AG04449 (cell line): ENCODE measurements around the gene CDCA8.

Source experiments
- CTCF ChIA-PET: fragments of 350-600 bp; formaldehyde crosslinking; extraction: SDS; loops from one replicate; lab custom pipeline; 2021; ENCODE audit warnings: antibody characterized with exemption; lab: Yijun Ruan, JAX
- POLR2A ChIA-PET: fragments of 400-600, 350-600 bp; formaldehyde crosslinking; extraction: SDS; loops from one replicate; lab custom pipeline; 2020; ENCODE audit warnings: antibody characterized with exemption, inconsistent platforms; lab: Yijun Ruan, JAX
- DNase-seq: peaks from one replicate; pipeline ENCODE4 v3.0.0-alpha.2; 2010; ENCODE audit warnings: low read depth, low spot score
- H3K4me3 ChIP-seq: 2 replicates; pipeline ENCODE4 v1.5.1; 2011; ENCODE audit warnings: low read depth, mild to moderate bottlenecking, control low read depth, low read length
- TF ChIP-seq, protein P1 (sequence below): IDR thresholded peaks from one replicate; pipeline ENCODE4 v1.5.1; 2011; ENCODE audit warnings: mild to moderate bottlenecking, moderate library complexity, low read length, control low read depth, inconsistent platforms; ENCODE audit not compliant: insufficient read depth; ENCODE audit errors: missing control alignments

The CDCA8 gene

DNA sequence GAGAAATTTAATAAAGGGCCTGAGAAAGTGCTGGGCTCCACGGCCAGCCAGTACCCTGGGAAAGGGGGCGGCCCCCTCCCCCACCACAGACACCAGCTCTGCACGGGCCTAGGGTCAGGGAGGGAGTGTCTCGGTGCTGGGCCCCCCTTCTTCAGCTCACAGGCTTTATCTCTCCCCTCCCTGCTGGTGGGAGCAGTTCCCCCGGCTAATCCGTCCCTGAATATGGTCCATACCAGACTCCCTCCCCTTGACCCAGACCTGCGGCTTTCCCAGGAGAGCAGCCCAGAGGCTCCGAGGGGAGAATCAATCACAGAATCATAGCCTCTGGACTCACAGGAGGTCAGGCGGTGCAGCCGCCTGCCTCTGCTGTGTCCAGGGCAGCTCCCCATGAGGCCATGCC, 31.7 kb upstream of the CDCA8 start:
- DNase-seq = no peak
- POLR2A ChIA-PET = no interaction called here
- CTCF ChIA-PET = interaction anchor here (2.7 kb wide), 1 partner anchor 58 kb away, joined by 14 read pairs; no protein-coding TSS in a partner anchor
- TF ChIP-seq, protein P1, sequence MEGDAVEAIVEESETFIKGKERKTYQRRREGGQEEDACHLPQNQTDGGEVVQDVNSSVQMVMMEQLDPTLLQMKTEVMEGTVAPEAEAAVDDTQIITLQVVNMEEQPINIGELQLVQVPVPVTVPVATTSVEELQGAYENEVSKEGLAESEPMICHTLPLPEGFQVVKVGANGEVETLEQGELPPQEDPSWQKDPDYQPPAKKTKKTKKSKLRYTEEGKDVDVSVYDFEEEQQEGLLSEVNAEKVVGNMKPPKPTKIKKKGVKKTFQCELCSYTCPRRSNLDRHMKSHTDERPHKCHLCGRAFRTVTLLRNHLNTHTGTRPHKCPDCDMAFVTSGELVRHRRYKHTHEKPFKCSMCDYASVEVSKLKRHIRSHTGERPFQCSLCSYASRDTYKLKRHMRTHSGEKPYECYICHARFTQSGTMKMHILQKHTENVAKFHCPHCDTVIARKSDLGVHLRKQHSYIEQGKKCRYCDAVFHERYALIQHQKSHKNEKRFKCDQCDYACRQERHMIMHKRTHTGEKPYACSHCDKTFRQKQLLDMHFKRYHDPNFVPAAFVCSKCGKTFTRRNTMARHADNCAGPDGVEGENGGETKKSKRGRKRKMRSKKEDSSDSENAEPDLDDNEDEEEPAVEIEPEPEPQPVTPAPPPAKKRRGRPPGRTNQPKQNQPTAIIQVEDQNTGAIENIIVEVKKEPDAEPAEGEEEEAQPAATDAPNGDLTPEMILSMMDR = no peak
- H3K4me3 ChIP-seq = no peak overlapping the region

- no peak overlapping the region for H3K4me3 ChIP-seq
- TF ChIP-seq, protein P1 = no peak
- CTCF ChIA-PET = interaction anchor here (2.7 kb wide), 1 partner anchor 58 kb away, joined by 14 read pairs; no protein-coding TSS in a partner anchor
- POLR2A ChIA-PET = no interaction called here
- DNase-seq = no peak
These were observed 30.9 kb upstream of the CDCA8 start for GRCh38 chr1:37661401-37661800.

- TF ChIP-seq, protein P1 = no peak
- CTCF ChIA-PET = interaction anchor here (0.7 to 2.7 kb wide), 5 partner anchors 14 to 207 kb away, joined by 3 to 14 read pairs (median 6); no protein-coding TSS in a partner anchor
- POLR2A ChIA-PET = no interaction called here
- H3K4me3 ChIP-seq = no peak overlapping the region
- no peak for DNase-seq
These were observed 30.1 kb upstream of the CDCA8 start for GRCh38 chr1:37662031-37662755.

GRCh38 chr1:37663426-37664000, 28.8 kb upstream of the CDCA8 start:
- CTCF ChIA-PET = interaction anchor here (1.8 to 2.1 kb wide), 2 partner anchors 18 to 60 kb away, joined by 6 to 7 read pairs; no protein-coding TSS in a partner anchor
- DNase-seq = no peak
- H3K4me3 ChIP-seq = no peak overlapping the region
- TF ChIP-seq, protein P1 = no peak
- POLR2A ChIA-PET = no interaction called here

DNA sequence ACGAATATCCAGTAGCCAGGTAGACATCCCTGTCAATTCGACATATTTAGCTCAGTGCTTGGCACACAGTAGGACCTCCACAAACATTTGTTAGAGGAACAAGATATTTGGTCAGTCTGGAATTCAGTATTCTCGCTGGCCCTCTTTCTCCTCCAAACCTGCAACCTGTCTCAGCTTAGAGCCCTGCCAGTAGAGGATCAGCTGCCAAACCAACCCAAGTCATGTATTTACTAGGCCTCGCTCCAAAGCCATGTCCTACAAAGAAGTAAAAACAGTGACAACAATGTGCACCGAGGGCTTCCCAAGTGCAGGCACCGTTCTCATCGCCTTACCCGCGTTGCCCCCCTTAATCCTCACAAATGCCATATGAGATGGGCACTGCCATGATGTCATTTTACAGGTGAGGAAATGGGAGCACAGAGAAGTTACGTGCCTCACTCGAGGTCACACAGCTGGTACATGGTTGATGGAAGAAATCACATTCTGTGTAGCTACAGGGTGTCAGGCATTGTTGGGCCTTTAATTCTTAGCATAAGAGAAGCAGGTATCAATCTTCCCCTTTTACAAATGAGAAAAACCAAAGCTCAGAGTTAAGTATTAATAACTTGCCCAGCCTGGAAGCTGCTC, 26.0 kb upstream of the CDCA8 start:
- TF ChIP-seq, protein P1 = no peak
- no peak overlapping the region for H3K4me3 ChIP-seq
- DNase-seq = no peak
- ChIA-PET CTCF (interaction anchor here (0.6 to 3.5 kb wide), 2 partner anchors 14 to 16 kb away, joined by 3 to 21 read pairs; no protein-coding TSS in a partner anchor), POLR2A (no interaction called here)

DNA sequence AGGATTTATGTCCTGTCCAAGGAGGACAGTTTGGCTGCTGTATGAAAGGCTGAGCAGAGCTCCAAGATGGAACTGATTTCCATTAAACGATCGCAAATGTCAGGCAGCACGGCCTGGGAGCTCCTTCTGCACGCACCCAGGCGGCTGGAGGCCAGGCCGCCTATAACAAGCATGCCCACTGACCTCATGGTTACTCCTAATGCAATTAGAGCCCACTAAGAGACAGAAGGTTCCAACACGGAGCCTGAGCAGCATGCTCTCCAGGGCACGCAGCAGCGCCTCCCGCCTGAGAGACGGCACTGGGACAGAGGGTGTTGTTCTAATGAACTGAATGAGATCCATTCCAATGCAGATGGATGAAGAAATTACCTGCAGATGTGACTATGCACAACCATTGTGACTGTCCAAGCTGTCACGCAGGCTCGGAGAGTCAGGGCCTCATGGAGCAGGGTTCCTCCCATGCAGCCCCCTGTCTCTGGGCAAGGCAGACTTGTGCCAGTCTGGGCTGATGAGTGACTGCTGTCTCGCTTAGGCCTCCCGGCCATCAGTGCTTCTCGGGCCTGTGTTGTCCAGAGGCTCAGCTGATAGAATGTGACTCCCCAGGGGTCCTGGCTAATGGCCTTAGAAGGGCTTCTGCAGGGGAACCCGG, 25.2 kb upstream of the CDCA8 start:
- H3K4me3 ChIP-seq = no peak overlapping the region
- POLR2A ChIA-PET = no interaction called here
- DNase-seq = no peak
- TF ChIP-seq, protein P1 = no peak
- CTCF ChIA-PET = interaction anchor here (0.6 to 3.5 kb wide), 2 partner anchors 15 to 18 kb away, joined by 3 to 21 read pairs; no protein-coding TSS in a partner anchor
